Nephron (organoid): ENCODE results near the gene LIN28A.
A peak's percentile ranks its signal among the peaks of the same experiment; 100 is the strongest.

Source experiments
- H3K27ac Mint-ChIP-seq, 3 experiments: 2 replicates each; pipeline ENCODE4 v1.8.0; 2020; ENCODE audit warnings: mixed read lengths in 3 of 3, mild to moderate bottlenecking in 2 of 3, moderate library complexity in 1 of 3
- H3K27me3 Mint-ChIP-seq: 2 replicates; pipeline ENCODE4 v1.8.0; 2021; ENCODE audit warnings: low read depth, mild to moderate bottlenecking, moderate library complexity, mixed read lengths
- H3K36me3 Mint-ChIP-seq: 2 replicates; pipeline ENCODE4 v1.8.0; 2020; ENCODE audit warnings: low read depth, mixed read lengths
- H3K4me1 Mint-ChIP-seq: 2 replicates; pipeline ENCODE4 v1.8.0; 2020; ENCODE audit warnings: mixed read lengths
- H3K4me3 Mint-ChIP-seq, 3 experiments: 2 replicates each; pipeline ENCODE4 v1.8.0; 2020; ENCODE audit warnings: mild to moderate bottlenecking in 3 of 3, mixed read lengths in 3 of 3, moderate library complexity in 2 of 3
- H3K9me3 Mint-ChIP-seq: 2 replicates; pipeline ENCODE4 v1.8.0; 2020; ENCODE audit warnings: mixed read lengths
- TF ChIP-seq, protein P1 (sequence below), 3 experiments: fragments of 200-600 bp; sonication (generic); IDR thresholded peaks; one replicate each; pipeline ENCODE4 v1.5.0; 2021; ENCODE audit warnings: antibody characterized with exemption in 3 of 3; ENCODE audit not compliant: unreplicated experiment in 3 of 3

Gene LIN28A

DNA sequence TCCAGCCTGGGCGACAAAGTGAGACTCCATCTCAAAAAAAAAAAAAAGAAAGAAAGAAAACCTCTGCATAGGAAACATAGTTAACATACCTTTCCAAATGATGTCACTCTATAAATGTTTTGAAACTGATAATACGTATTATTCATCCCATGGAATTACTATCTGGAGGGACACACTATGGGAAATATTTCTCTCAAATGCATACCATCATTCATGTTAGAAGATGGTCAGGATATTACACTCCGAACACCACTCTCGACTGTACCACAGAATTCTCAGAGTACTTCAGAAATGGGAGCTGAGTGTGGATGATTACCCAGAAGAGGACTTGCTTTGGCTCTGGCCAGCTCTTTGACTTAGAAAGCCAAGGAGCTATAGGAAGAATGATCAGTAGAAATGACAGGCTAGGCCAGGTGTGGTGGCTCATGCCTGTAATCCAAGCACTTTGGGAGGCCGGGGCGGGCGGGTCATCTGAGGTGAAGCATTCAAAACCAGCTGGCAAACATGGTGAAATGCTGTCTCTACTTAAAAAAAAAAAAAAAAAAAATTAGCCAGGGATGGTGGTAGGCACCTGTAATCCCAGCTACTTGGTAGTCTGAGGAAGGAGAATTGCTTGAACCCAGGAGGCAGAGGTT lies 5.2 kb upstream of the LIN28A start:
- Mint-ChIP-seq H3K27ac (no peak overlapping the region), H3K36me3 (no peaks in the 10 kb centered on the region), H3K9me3 (no peaks in the 10 kb centered on the region), H3K4me3 (no peak overlapping the region), H3K4me1 (peaks cover 6% of the 10 kb centered on the region), H3K27me3 (peaks cover 53% of the 10 kb centered on the region)
- TF ChIP-seq, protein P1, sequence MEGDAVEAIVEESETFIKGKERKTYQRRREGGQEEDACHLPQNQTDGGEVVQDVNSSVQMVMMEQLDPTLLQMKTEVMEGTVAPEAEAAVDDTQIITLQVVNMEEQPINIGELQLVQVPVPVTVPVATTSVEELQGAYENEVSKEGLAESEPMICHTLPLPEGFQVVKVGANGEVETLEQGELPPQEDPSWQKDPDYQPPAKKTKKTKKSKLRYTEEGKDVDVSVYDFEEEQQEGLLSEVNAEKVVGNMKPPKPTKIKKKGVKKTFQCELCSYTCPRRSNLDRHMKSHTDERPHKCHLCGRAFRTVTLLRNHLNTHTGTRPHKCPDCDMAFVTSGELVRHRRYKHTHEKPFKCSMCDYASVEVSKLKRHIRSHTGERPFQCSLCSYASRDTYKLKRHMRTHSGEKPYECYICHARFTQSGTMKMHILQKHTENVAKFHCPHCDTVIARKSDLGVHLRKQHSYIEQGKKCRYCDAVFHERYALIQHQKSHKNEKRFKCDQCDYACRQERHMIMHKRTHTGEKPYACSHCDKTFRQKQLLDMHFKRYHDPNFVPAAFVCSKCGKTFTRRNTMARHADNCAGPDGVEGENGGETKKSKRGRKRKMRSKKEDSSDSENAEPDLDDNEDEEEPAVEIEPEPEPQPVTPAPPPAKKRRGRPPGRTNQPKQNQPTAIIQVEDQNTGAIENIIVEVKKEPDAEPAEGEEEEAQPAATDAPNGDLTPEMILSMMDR (IDR thresholded peaks at IDR 0.05; ENCODE audit: unreplicated experiment in 3 of 3), result no peak

- TF ChIP-seq, protein P1 (IDR thresholded peaks at IDR 0.05; ENCODE audit: unreplicated experiment in 3 of 3), result no peak
- Mint-ChIP-seq H3K4me1 (peaks cover 6% of the 10 kb centered on the region), H3K36me3 (no peaks in the 10 kb centered on the region), H3K27ac (no peak overlapping the region), H3K9me3 (no peaks in the 10 kb centered on the region), H3K4me3 (peak overlapping the region in 2 of 3 experiments; percentile 3 to 65), H3K27me3 (peaks cover 69% of the 10 kb centered on the region)
Observed at GRCh38 chr1:26408604-26409003, 2.0 kb upstream of the LIN28A start.

DNA sequence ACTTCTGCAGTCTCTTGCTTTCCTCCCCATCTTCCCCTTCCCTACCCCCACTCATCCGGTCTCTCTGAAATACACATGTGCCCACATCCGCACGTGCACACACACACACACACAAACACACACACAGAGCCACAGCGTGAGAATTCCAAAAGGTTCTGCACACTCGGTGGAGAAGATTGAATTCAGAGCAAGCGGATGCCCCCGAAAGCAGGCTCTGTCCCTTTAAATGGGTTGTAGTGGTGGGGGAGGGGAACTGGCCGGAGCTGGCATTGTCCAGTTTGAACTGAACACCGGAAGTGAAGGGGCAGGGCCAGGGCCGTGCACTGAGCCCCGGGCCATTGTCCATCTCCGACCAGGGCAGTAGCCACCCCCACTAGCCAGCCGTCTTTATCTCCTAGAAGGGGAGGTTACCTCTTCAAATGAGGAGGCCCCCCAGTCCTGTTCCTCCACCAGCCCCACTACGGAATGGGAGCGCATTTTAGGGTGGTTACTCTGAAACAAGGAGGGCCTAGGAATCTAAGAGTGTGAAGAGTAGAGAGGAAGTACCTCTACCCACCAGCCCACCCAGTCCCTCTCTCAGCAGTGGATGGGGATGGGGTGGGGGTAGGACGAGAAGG lies 1.3 kb upstream of the LIN28A start:
- H3K27ac Mint-ChIP-seq, result no peak overlapping the region
- H3K27me3 Mint-ChIP-seq, result peaks cover 75% of the 10 kb centered on the region
- no peaks in the 10 kb centered on the region for H3K36me3 Mint-ChIP-seq

GRCh38 chr1:26411624-26412074 lies 1.0 kb downstream of the LIN28A start:
- Mint-ChIP-seq H3K27me3 (peaks cover 87% of the 10 kb centered on the region), H3K4me3 (peak overlapping the region; percentile 60 to 81 (median 72))
- TF ChIP-seq, protein P1 (IDR thresholded peaks at IDR 0.05; ENCODE audit: unreplicated experiment in 3 of 3), result no peak

More for the DNA sequence above, 1.3 kb upstream of the LIN28A start:
- H3K4me1 Mint-ChIP-seq, result peaks cover 6% of the 10 kb centered on the region
- TF ChIP-seq, protein P1 (IDR thresholded peaks at IDR 0.05; ENCODE audit: unreplicated experiment in 3 of 3), result no peak
- no peaks in the 10 kb centered on the region for H3K9me3 Mint-ChIP-seq
- H3K4me3 Mint-ChIP-seq, result peak overlapping the region; percentile 21 to 65 (median 56)

GRCh38 chr1:26412180-26412840 lies 1.7 kb downstream of the LIN28A start:
- H3K9me3 Mint-ChIP-seq, result no peaks in the 10 kb centered on the region
- H3K27ac Mint-ChIP-seq, result no peak overlapping the region
- H3K36me3 Mint-ChIP-seq, result no peaks in the 10 kb centered on the region
- peaks cover 86% of the 10 kb centered on the region for H3K27me3 Mint-ChIP-seq
- TF ChIP-seq, protein P1 (IDR thresholded peaks at IDR 0.05; ENCODE audit: unreplicated experiment in 3 of 3), result no peak
- H3K4me3 Mint-ChIP-seq, result peak overlapping the region in 2 of 3 experiments; percentile 50 to 81
- H3K4me1 Mint-ChIP-seq, result peaks cover 6% of the 10 kb centered on the region

More at GRCh38 chr1:26411624-26412074, 1.0 kb downstream of the LIN28A start:
- Mint-ChIP-seq H3K27ac (peak overlapping the region in 1 of 3 experiments; percentile 35), H3K9me3 (no peaks in the 10 kb centered on the region), H3K36me3 (no peaks in the 10 kb centered on the region), H3K4me1 (peaks cover 6% of the 10 kb centered on the region)
